Endothelial cell of umbilical vein (primary cell): Measurements from ENCODE around the gene CPED1. TPM values are rescaled to one million over a fixed set of nuclear protein-coding genes. Genes with fewer than 3 reads are reported as not detected.

Experiments
- BruUV-seq: library from RNA; stranded (reverse); fragments of 400-500 nt; replicated peaks from 2 replicates; lab custom pipeline; 2021; lab: Mats Ljungman, UMichigan
- CTCF ChIA-PET: fragments of 300-600, 350-600 bp; sonication (Branson Sonifier 250); formaldehyde crosslinking; loops from one replicate; lab custom pipeline; 2021; ENCODE audit warnings: antibody characterized with exemption, inconsistent platforms; lab: Charles Lee
- POLR2A ChIA-PET: fragments of 300-600, 350-600 bp; sonication (Branson Sonifier 250); formaldehyde crosslinking; loops from one replicate; lab custom pipeline; 2021; ENCODE audit warnings: antibody characterized with exemption, inconsistent platforms; lab: Charles Lee
- DNase-seq: peaks from one replicate; pipeline ENCODE4 v3.0.0-alpha.2; 2011; ENCODE audit warnings: low read depth, low spot score
- FAIRE-seq: peaks from 2 replicates; lab custom pipeline; 2011; peaks lifted over from hg19 to GRCh38; lab: Jason Lieb, UNC
- H2AFZ ChIP-seq: 2 replicates; pipeline ENCODE4 v1.6.0; 2012; ENCODE audit warnings: low read depth, low read length, control low read depth, inconsistent platforms
- H3K27ac ChIP-seq: 2 replicates; pipeline ENCODE4 v1.5.1; 2011; ENCODE audit warnings: low read depth, mild to moderate bottlenecking, control low read depth, low read length, moderate library complexity; ENCODE audit not compliant: insufficient read depth
- H3K27me3 ChIP-seq, 2 experiments: 2 replicates each; pipeline versions ENCODE4 v1.6.0 to v1.6.1; 2011; ENCODE audit warnings: low read length in 2 of 2, mixed read lengths in 1 of 2; ENCODE audit not compliant: control insufficient read depth in 2 of 2, insufficient read depth in 2 of 2
- H3K36me3 ChIP-seq, 2 experiments: 2 replicates in 1 of 2; 3 replicates in 1 of 2; pipeline ENCODE4 v1.5.1; 2011; ENCODE audit warnings: low read length in 2 of 2, mild to moderate bottlenecking in 1 of 2, moderate library complexity in 1 of 2; ENCODE audit not compliant: control insufficient read depth in 2 of 2, insufficient read depth in 2 of 2; ENCODE audit errors: extremely low read depth in 1 of 2
- H3K4me1 ChIP-seq: 3 replicates; pipeline ENCODE4 v1.5.1; 2011; ENCODE audit warnings: mild to moderate bottlenecking, low read length; ENCODE audit not compliant: control insufficient read depth, insufficient read depth; ENCODE audit errors: extremely low read depth
- H3K4me2 ChIP-seq: 2 replicates; pipeline ENCODE4 v1.6.1; 2011; ENCODE audit warnings: low read length, control low read depth, mixed read lengths; ENCODE audit not compliant: insufficient read depth
- H3K4me3 ChIP-seq, 3 experiments: fragments of 200-600 bp in 1 of 3; sonication (generic), shearing (Covaris generic) in 1 of 3; replicated peaks in 1 of 3; 2 replicates each; pipeline ENCODE4 v1.5.1; 2011 to 2016; ENCODE audit warnings: control low read depth in 3 of 3, low read length in 3 of 3, mild to moderate bottlenecking in 2 of 3, inconsistent platforms in 1 of 3, low read depth in 1 of 3, moderate library complexity in 1 of 3; ENCODE audit not compliant: insufficient read depth in 1 of 3
- H3K79me2 ChIP-seq: 2 replicates; pipeline ENCODE4 v1.6.0; 2012; ENCODE audit warnings: low read length, inconsistent platforms; ENCODE audit not compliant: control insufficient read depth, insufficient read depth
- H3K9ac ChIP-seq: replicated peaks from 2 replicates; pipeline ENCODE3; 2011; ENCODE audit warnings: low read length, control low read depth; ENCODE audit not compliant: insufficient read depth; ENCODE audit errors: extremely low read depth
- H3K9me1 ChIP-seq: replicated peaks from 3 replicates; pipeline ENCODE4 v1.6.0; 2011; ENCODE audit warnings: mild to moderate bottlenecking, low read length; ENCODE audit not compliant: control insufficient read depth, insufficient read depth; ENCODE audit errors: extremely low read depth
- H3K9me3 ChIP-seq: replicated peaks from 2 replicates; pipeline ENCODE4 v1.5.1; 2012; ENCODE audit warnings: low read length, inconsistent platforms; ENCODE audit not compliant: control insufficient read depth, insufficient read depth
- H4K20me1 ChIP-seq: replicated peaks from 2 replicates; pipeline ENCODE3; 2011; ENCODE audit warnings: mild to moderate bottlenecking, low read length; ENCODE audit not compliant: control insufficient read depth, insufficient read depth; ENCODE audit errors: extremely low read depth
- CTCF ChIP-seq, 2 donors: IDR thresholded peaks; 1 replicate in 1 of 2; 2 replicates in 1 of 2; pipeline ENCODE4 v1.5.1; 2011; ENCODE audit warnings: low read length in 2 of 2, mild to moderate bottlenecking in 2 of 2, moderate library complexity in 2 of 2, control low read depth in 1 of 2, inconsistent platforms in 1 of 2, low read depth in 1 of 2; ENCODE audit not compliant: insufficient read depth in 1 of 2; ENCODE audit errors: extremely low read depth in 1 of 2
- EZH2 ChIP-seq: IDR thresholded peaks from 2 replicates; pipeline ENCODE4 v1.6.1; 2012; ENCODE audit warnings: borderline replicate concordance, low read depth, mild to moderate bottlenecking, moderate library complexity, low read length, inconsistent platforms; ENCODE audit not compliant: severe bottlenecking
- FOS ChIP-seq: IDR thresholded peaks from 2 replicates; pipeline ENCODE4 v1.6.1; 2011; ENCODE audit warnings: mild to moderate bottlenecking, low read length, moderate library complexity, borderline replicate concordance; ENCODE audit not compliant: insufficient read depth
- GATA2 ChIP-seq: IDR thresholded peaks from 2 replicates; pipeline ENCODE4 v1.7.0; 2011; ENCODE audit warnings: low read depth, mild to moderate bottlenecking, moderate library complexity, mixed read lengths, low read length; ENCODE audit not compliant: insufficient read length, insufficient read depth
- JUN ChIP-seq: IDR thresholded peaks from 2 replicates; pipeline ENCODE4 v1.6.1; 2011; ENCODE audit warnings: borderline replicate concordance, low read depth; ENCODE audit not compliant: insufficient read length, insufficient read depth
- MAX ChIP-seq: IDR thresholded peaks from 2 replicates; pipeline ENCODE4 v1.6.1; 2011; ENCODE audit not compliant: insufficient read depth, insufficient read length
- MYC ChIP-seq: IDR thresholded peaks from one replicate; pipeline ENCODE4 v1.6.1; 2011; ENCODE audit warnings: mild to moderate bottlenecking, low read depth, low read length
- POLR2A ChIP-seq: IDR thresholded peaks from 2 replicates; pipeline ENCODE4 v1.6.1; 2012; ENCODE audit warnings: low read depth, mild to moderate bottlenecking, control low read depth, low read length
- POLR2AphosphoS5 ChIP-seq: IDR thresholded peaks from 2 replicates; pipeline ENCODE4 v1.6.1; 2012; ENCODE audit warnings: low read depth, mild to moderate bottlenecking, control low read depth, low read length, moderate library complexity; ENCODE audit not compliant: insufficient read depth
- dilution Hi-C: fragments of 300-500 bp; cut with MboI; formaldehyde crosslinking; loops from one replicate; pipeline ENCODE4 v1.15.0; 2019; ENCODE audit warnings: low sequenced_read_pairs; ENCODE audit not compliant: extremely low pct_ligation_motif_present
- intact Hi-C: fragments of 100-400 bp; cut with micrococcal nuclease; formaldehyde crosslinking; loops from one replicate; pipeline ENCODE4 v1.10.0; 2022
- polyA plus RNA-seq, 4 experiments: library from polyadenylated mRNA; depleted of rRNA in 3 of 4; stranded (reverse) in 3 of 4; unstranded in 1 of 4; fragments of >200 nt; gene quantifications; 2 replicates each; pipeline versions ENCODE4 v1.2.1 to v1.2.3, GENCODE V29; 2011 to 2012; ENCODE audit warnings: missing spikeins in 1 of 4
- total RNA-seq: library from RNA; stranded (reverse); gene quantifications from 2 replicates; pipeline ENCODE4 v1.2.3, GENCODE V29; 2021

The CPED1 gene
- total and polyA plus RNA-seq, 2 donors (not counting 3 experiments of a cell fraction or from before 2014, with no cell fraction given) = 0.22 to 3.0 TPM

GRCh38 chr7:121101621-121102020 lies 113.1 kb downstream of the CPED1 start:
- no peaks in the 10 kb centered on the region for H3K9me3 ChIP-seq
- no peaks in the 10 kb centered on the region for H3K27me3 ChIP-seq
- no TSS peak for BruUV-seq
- no peak overlapping the region for H3K4me2 ChIP-seq
- no peak overlapping the region for H3K4me3 ChIP-seq
- no peak for FAIRE-seq
- DNase-seq = no peak
- no peak overlapping the region for H3K9ac ChIP-seq
- no peak for TF ChIP-seq EZH2
- TF ChIP-seq GATA2 = no peak
- TF ChIP-seq POLR2AphosphoS5 = no peak
- no peak for TF ChIP-seq FOS
- no peak for TF ChIP-seq MAX
- TF ChIP-seq MYC = no peak
- TF ChIP-seq POLR2A = no peak
- dilution Hi-C loops = no loop called here
- H3K4me1 ChIP-seq = no peaks in the 10 kb centered on the region
- no peaks in the 10 kb centered on the region for H3K36me3 ChIP-seq
- H4K20me1 ChIP-seq = no peaks in the 10 kb centered on the region
- POLR2A ChIA-PET = no interaction called here
- no peaks in the 10 kb centered on the region for H3K79me2 ChIP-seq
- CTCF ChIA-PET = interaction anchor here (1.7 to 2.5 kb wide), 2 partner anchors 10 to 296 kb away, joined by 3 to 6 read pairs; no protein-coding TSS in a partner anchor
- intact Hi-C loops = no loop called here
- no peaks in the 10 kb centered on the region for H3K9me1 ChIP-seq
- no peak overlapping the region for H3K27ac ChIP-seq
- no peak overlapping the region for H2AFZ ChIP-seq

GRCh38 chr7:121102619-121103018 lies 114.1 kb downstream of the CPED1 start:
- intact Hi-C loops (no loop called here), dilution Hi-C loops (no loop called here)
- ChIA-PET CTCF (interaction anchor here (1.3 to 2.9 kb wide), 4 partner anchors 11 to 310 kb away, joined by 4 to 18 read pairs (median 10); partner anchors contain the start of gene CPED1), POLR2A (no interaction called here)
- Histone ChIP-seq H3K36me3 (no peaks in the 10 kb centered on the region), H3K27ac (no peak overlapping the region), H3K4me3 (no peak overlapping the region), H3K4me1 (no peaks in the 10 kb centered on the region), H3K4me2 (no peak overlapping the region), H2AFZ (no peak overlapping the region), H3K79me2 (no peaks in the 10 kb centered on the region), H3K9me3 (no peaks in the 10 kb centered on the region), H3K9me1 (no peaks in the 10 kb centered on the region), H3K27me3 (no peaks in the 10 kb centered on the region), H3K9ac (no peak overlapping the region), H4K20me1 (no peaks in the 10 kb centered on the region)
- DNase-seq (no peak), FAIRE-seq (no peak)
- TF ChIP-seq POLR2A (no peak), MAX (no peak), CTCF (IDR thresholded peaks at IDR 0.05; ENCODE audit: extremely low read depth in 1 of 2, insufficient read depth in 1 of 2, low read depth in 1 of 2, low read length in 2 of 2) (no peak), POLR2AphosphoS5 (no peak), FOS (no peak), JUN (no peak), EZH2 (no peak), GATA2 (no peak), MYC (no peak)
- no TSS peak for BruUV-seq
